Muscle of arm (tissue), 12 donors: Measurements from ENCODE around the gene POLA1. TPM values are rescaled to one million over a fixed set of nuclear protein-coding genes. Genes with fewer than 3 reads are reported as not detected.
A peak's percentile ranks its signal among the peaks of the same experiment; 100 is the strongest.
"Not testable (repeated sequence)": the region's sequence is repeated elsewhere in the genome, so short reads cannot be mapped to it uniquely, and the experiment has no call there.

Experiments used
- DNase-seq: peaks from one replicate; pipeline ENCODE4 v3.0.0-alpha.2; 2013
- polyA plus RNA-seq, 12 donors: library from polyadenylated mRNA; unstranded; fragments of 120-200 nt; gene quantifications; one replicate each; pipeline ENCODE4 v1.2.1, GENCODE V29; 2013; ENCODE audit not compliant: insufficient read length in 12 of 12

The POLA1 gene
- polyA plus RNA-seq, 12 donors, result 7.3 to 21.2 (median 18.4) TPM; not detected in 1

DNA sequence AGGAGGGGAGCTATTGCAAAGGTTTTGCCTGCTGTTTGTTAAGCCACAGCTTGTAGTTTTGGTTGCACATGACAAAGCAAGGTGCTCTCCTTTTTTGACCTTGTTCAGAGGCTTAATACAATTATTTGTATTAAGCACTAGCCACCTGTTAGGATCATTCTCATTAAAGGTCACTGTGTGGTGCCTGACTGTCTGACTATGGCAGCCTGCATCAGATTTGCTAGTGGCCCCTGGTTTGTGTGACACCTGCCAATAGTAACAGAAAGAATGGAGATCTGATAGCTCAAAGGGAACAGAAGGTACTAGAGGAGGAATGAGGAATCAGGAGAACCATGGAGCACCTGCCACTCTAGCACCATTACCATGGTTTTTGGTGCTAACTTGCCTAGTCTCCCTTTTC, 102.5 kb downstream of the POLA1 start:
- no peak for DNase-seq

DNA sequence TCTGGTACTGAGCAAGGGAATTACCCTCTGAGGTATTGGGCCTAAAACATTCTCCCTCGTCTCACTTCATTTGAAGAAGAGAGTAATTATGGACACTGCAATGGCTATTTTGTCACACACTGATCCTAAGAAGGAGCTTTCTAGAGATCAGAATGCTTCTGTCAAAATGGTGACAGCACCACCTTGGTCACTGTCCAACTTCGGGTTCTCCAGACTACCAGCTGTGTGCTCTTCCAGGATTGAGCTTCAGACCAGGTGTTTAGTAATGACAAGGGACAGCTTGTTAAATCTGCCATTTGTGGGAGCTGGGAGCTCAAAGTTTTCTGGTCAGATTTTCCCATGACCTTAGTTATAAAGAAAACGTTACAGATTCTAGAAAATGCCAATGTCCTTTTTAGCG, 105.4 kb downstream of the POLA1 start:
- DNase-seq, result no peak

DNA sequence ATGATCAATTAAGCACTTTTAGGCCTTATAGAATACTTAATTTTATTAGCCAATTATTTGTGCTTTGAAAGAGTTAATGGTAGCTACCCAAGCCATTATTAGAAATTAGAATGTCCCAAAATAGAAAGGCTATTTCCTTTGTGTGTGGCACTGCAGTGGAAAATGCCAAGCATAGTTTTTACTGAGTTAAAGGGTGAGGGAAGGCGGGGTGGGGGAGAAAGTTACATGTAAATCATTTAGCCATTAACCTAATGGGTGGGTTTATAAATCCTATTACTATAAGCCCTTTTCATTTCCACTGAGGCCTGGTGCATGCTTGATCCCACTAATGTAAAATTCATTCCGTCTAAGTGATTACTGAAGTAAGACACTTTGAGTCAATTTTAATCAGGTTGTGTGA, 105.8 kb downstream of the POLA1 start:
- DNase-seq, result no peak

DNA sequence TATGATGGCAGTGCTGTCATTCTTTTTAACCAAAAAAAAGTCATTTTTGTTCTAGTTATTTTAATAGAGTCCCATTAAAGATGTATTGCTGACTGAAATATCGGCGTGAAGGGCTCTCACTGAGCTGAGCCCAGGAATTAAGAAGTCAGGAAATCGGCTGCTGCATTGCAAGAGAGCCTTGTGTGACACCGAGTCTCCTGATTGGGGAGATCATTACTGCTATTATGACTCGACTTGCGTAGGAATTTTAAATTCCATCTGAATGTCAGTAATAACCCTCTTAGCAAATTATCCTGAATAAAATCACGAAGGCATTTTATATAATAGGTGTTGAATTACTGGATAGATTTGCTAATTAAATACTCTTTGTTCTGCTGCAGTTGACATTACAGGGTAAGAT, 111.5 kb downstream of the POLA1 start:
- DNase-seq, result no peak

DNA sequence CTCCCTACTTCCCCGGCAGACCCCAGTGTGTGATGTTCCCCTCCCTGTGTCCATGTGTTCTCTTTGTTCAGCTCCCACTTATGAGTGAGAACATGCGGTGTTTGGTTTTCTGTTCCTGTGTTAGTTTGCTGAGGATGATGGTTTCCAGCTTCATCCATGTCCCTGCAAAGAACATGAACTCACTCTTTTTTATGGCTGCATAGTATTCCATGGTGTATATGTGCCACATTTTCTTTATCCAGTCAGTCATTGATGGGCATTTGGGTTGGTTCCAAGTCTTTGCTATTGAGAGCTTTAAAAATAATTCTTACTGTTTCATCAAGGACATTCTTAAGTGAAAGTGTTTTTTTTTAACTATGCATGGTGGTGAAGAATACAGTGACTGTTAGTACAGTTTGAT, 126.1 kb downstream of the POLA1 start:
- not testable (repeated sequence) for DNase-seq

DNA sequence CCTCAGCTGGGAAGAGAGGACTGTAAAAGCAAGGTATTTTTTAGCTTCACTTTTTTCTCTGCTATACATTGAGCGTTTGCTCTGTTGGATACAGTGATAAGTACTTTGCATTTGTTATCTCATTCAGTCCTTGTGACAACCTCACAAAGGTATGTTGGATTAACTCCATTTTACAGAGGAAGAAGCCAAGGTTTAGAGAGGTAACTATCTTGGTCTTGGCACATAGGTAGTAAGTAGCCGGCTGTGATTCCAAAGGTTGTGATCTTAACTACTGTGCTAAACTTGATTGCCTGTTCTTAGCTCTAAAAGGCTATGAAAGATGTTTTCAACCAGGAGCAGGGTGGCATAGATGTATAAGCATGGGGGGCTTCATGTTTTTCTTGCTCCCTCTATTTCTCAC, 134.4 kb downstream of the POLA1 start:
- no peak for DNase-seq

DNA sequence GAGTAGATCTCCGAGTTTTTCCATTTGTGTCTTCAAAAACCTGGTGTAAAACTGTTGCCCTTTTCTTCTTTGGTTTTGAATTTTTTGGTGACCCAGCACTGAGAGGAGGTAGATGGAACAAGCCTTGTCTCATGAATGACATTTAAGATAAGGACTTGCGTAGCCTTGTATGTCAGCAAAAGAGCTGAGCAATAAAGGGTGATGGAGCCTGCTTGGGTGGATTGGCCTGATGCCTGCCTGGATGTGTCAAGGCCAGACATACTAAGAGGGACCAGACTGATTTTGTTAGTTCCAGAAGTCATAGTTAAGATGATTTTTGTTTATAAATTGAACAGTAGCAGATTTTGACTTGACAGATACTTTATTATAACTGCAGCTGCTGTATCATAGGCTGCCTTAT, 134.9 kb downstream of the POLA1 start:
- no peak for DNase-seq

DNA sequence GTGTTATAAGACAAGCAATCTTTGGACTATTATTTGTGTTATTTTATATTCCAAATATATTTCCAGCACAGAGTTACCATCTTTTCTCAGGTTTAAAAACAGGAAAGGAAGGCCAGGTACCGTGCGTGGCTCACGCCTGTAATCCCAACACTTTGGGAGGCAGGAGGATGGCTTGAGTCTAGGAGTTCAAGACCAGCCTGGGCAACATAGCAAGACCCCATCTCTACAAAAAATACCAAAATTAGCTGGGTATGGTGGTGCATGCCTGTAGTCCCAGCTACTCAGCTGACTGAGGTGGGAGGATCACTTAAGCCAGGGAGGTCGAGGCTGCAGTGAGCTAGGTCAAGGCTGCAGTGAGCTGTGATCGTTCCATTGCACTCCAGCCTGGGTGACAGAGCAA, 140.0 kb downstream of the POLA1 start:
- DNase-seq, result no peak

DNA sequence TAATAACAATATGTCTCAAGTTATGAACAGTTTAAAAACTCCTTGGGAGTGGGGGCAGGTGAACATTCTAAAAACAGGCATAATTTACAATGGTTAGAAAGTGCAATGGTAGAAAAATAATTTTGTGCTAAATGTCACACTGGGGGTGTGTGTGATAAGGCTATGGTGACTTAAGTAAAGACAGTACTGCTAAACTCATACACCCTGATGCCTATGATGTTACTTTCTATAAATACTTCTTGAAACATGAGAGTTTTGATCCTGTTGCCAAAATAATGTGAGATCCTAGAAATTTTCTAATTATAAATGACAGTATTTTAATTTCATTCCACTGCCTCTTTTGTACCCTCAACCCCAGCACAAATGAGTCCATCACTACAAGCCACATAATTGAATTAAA, 144.2 kb downstream of the POLA1 start:
- DNase-seq, result no peak

DNA sequence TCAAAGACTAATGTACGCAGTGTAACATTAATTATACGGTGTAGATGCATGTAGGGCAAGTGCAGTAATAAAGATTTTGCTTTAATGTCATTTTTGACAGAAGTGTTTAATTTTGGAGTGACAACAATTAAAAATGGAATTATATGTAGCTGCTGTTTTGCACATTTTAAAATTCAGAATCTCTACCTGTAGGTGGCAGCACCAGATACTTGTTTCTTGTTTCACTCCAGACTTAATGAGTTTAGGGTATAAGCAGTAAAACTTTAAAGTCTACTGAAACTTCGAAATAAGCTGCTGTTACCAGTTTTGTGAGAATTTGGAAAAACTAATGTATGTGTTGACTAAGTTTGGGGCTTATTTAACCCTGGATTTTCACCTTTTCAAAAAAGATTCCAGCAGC, 144.9 kb downstream of the POLA1 start:
- DNase-seq, result peak; percentile 40

DNA sequence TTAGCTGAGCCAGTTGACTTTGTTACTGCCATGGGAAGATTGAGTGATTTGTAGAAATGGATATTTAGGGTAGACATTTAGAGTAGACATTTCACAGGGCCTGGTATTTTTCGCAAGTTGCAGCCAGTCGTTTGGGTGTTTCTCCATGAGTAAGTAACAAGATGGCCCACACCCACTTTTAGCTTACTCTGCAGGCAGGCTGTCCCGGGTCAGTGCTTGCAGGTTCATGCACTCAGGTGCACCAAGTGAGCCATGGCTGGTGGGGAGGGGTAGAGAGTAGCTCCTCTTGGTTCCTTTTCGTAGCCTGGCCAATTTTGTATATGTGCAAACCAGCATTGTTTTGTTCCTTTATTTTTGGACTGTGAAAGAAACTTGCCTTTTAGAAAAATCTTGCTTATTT, 145.6 kb downstream of the POLA1 start:
- DNase-seq, result no peak

DNA sequence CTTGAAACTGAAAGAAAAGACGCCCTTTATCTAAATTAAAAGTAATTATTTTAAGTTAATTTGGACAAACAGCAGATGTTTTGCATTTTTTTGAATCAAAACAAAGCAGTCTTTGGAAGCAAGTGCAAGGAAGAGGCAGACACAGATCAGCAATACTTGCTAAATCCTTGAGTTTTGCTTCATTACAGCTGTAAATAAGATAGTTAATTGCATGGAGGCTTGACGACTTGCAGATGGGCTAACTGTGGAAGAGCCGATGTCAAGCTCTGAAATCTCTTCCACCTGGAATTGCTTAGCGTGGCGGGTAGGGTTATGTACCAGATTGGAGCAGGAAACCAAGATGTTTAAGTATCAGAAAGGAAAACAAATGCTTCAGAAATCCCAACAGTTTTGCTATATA, 148.8 kb downstream of the POLA1 start:
- DNase-seq, result no peak

DNA sequence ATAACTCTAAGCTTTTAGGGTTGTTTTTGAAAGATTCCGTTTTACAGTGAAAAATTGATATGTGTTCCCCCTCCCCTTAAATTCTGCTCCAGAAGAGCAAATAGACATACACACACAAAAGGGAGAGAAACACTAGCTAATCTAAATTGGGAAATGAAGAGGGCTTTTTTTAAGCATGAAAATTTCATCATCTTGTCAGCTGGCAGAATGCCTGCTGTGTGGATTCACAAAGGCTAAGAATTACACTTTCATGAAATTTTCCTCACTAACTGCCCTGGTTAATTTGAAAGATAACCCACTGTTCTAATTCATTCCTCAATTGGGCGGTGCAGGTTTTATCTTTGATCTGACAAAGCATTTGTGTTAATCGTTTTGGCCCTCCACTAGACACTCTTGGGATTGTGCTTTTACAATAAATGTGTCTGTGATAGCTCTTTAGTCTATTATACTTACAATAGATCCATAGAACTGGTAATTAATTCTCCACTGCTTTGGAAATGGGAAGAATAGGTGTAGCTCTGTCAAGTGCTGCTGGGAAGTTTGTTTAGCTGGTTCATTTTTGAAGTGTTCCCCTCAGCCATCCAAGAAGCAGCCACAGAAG, 152.9 kb downstream of the POLA1 start:
- DNase-seq, result no peak

DNA sequence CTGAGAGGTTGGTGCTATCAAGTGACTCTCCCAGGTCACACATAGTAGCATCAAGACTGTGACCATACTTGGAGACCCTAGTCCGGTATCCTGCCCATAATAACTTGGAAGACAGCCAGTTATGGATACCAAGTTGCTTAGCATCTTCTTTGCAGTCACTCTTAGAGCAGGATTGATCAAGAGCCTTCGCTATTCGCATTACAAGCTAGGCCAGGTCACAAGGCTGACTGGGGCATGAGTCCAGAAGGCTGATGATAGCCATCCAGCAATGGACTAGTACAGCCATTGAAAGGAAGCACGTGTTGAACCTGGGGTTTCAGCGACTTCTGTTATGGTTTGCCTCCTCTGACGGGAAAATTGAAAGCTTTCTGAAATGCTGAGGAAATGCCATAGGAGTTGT, 157.6 kb downstream of the POLA1 start:
- no peak for DNase-seq

DNA sequence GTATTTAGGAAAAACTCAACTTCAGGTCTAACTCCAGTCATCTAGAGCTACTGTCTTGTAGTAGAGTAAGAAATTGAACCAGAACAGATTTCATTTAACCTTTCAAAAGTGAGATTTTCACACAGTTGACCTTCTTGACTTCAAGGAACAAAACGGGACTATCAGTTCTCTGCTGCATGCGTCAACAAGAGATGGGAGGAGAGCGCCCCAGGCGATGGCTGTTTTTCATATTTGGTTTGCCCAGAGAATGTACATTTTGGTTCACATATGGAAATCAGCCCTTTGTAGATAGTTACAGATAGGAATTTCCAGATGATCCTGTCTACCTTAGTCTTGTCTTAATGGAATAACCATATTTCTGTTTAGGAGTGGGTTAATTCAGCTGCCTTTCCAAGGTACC, 158.1 kb downstream of the POLA1 start:
- no peak for DNase-seq

DNA sequence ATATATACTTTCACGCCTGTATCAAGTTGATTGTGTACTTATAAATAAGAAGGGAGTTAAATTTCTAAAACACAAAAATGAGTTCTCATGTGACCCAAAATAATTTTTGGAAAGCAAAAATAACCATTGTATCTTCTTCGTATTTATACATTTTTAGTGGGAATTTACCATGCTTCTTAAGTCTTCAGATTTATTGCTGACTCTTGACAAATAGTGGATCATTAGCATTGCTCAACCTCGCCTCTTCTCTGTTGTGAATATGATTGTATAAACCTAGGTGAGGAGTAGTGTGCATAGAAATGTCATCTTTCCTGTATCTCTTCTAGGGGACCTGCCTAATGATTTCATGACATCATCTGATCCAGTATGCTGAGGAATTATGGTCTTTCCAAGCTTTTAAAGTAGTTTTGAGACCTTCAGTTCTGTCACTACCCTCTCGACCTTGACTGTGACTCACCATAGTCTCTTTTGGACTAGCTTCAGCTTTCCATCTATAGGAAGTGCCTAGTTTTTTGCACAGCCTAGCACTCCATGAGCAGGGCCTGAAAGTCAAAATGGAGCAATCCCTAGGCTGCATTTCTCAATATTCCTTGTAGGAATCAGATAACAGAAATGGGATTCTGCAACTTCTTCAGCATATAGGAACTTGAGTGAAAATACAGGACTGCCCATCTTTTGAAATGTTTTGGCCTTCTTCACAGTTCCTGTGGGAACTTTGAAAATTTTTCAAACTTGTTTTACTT, 164.5 kb downstream of the POLA1 start:
- no peak for DNase-seq

DNA sequence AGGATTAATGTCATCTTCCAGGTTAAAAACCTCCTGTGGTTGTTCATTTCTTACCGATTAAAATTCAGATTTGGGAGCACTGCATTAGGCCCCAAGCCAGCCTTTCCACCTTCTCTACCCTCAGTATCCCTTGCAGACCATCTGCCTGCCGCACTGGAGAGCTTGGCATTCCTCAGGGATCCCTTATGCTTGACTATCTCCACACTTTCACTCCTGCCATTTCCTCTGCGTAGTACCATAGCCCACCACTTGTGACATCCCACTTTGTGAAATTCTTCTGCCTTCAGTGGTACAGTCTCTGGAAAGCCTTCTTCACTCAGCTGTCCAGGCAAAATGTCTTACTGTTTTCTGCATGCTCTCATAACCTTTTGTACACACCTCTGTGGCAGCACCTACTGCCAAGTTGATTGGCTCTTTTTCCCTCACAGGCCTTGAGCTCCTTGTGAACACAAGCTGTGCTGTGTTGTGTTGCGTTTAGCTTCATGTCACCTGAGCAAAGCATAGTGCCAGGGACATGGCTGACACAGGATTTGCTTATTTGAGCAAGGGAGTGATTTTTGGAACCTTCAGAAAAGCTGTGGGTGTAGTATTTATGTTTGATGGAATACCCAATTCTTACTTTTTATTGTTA, 165.6 kb downstream of the POLA1 start:
- DNase-seq, result no peak

DNA sequence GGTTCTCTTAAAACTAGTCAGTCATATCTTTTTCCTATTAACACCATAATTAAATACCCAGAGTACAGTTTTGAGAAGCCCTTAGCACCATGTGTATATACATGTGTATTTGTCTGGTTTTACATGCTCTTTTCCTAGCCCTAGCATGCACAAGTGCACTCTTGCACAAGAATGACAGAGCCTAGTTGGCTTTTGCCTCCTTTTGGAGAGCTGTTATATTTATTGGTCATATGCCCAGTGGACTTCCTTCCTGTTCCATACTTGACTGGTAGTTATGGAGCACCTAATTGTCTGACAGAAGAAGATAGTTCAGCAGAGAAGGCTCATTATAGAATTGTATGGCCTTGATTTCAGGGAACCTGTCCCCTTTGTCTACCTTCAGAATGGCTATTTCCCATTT, 166.4 kb downstream of the POLA1 start:
- DNase-seq, result no peak

DNA sequence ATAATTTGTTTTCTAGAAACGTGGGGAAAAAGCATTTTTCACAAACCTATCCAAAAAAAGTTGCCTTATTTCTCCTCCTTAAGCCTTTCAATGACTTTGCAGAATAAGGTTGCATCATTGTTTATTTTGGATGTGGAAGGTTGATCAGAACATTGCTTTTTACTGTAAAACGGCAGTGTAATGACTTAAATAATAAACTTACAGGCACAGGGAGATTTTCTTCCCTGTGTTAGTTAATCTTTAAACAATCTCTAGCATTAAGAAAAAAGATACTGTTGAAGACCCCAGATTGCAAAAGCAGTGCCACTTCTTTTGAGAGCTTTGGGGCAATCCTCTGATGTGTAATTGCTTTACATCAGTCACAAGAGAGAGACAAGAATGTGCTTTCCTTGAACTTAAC, 168.6 kb downstream of the POLA1 start:
- no peak for DNase-seq

DNA sequence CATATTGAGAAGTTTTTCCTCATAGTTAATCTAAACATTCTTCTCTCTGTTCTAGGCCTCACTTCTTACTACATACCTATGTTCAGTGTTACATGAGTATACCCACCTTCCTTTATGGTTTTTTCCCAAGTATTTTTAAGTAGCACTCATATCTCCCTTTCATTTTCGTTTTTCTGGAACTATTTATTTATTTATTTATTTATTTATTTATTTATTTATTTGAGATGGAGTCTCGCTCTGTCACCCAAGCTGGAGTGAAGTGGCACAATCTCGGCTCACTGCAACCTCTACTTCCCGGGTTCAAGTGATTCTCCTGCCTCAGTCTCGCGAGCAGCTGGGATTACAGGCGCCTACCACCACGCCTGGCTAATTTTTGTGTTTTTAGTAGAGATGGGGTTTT, 170.1 kb downstream of the POLA1 start:
- DNase-seq, result not testable (repeated sequence)

DNA sequence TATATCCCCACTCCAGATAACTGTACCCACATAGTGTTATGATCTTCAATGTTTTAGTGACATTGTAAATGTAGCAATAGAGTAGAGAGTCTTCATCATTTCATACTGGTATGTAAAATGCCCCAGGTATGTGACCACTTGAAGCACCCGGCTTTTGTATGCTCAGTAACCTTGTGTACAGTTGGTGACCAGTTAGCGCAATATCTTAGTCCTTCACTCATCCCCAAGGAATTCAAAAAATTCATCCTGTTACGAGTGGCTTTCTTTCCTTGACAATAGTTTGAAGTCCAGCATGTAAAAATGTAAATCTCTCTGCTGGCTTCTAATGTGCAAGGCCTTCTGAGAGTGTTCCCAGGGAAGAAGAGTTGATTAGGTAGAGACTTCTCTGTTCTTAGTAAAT, 176.4 kb downstream of the POLA1 start:
- no peak for DNase-seq

DNA sequence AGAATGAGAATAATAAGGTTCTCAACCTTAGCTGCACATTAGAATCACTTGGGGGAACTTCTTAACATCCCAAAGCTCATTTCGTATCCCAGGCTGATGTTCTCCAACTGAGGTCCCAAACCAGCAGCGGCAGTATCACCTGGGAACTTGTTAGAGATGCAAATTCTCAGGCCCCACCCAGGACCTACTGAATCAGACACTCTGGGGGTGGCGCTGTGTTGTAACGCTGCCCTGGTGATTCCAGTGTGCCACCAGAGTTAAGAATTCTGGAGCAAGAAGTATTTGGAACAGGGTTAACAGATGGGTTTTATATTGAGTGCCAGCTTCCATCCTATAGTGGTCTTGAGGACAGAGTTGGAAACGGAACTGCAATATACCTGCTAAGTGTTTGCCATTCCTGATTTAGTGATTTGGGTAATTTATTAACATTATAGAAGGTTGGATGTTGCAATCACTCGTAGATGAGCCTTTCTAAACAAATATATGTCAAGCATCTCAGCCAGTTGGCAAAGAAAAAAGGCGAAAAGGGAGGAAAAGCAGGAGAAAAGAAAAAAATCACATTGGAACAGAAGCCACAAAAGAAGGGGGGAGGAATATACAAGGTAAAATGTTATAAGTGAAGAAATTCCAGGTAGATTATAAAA, 181.0 kb downstream of the POLA1 start:
- no peak for DNase-seq
